M059J (cell line): ENCODE results near the gene CCDC154. TPM values are rescaled to one million over a fixed set of nuclear protein-coding genes. Genes with fewer than 3 reads are reported as not detected.
"Not testable (repeated sequence)": the region's sequence is repeated elsewhere in the genome, so short reads cannot be mapped to it uniquely, and the experiment has no call there.

ENCODE experiments used
- DNase-seq: peaks from one replicate; pipeline ENCODE4 v3.0.0-alpha.2; 2012; ENCODE audit warnings: low read depth
- total RNA-seq: library from RNA; depleted of rRNA; stranded (reverse); fragments of >200 nt; shearing (Covaris generic); gene quantifications from 2 replicates; pipeline ENCODE4 v1.2.3, GENCODE V29; 2014

The CCDC154 gene
- total RNA-seq, 1 experiment from 2014 or later: not detected

- no peak for DNase-seq
Observed at GRCh38 chr16:1474082-1474795, 29.9 kb upstream of the CCDC154 start.

- no peak for DNase-seq
Observed at GRCh38 chr16:1472974-1473373, 28.6 kb upstream of the CCDC154 start.

GRCh38 chr16:1471569-1472194 is 27.3 kb upstream of the CCDC154 start:
- no peak for DNase-seq

GRCh38 chr16:1470481-1471251 is 26.3 kb upstream of the CCDC154 start:
- DNase-seq: no peak

- no peak for DNase-seq
Observed at GRCh38 chr16:1469693-1470201, 25.4 kb upstream of the CCDC154 start.

GRCh38 chr16:1469141-1469540 is 24.8 kb upstream of the CCDC154 start:
- not testable (repeated sequence) for DNase-seq

- DNase-seq: no peak
Observed at GRCh38 chr16:1468426-1468810, 24.1 kb upstream of the CCDC154 start.

GRCh38 chr16:1466968-1467521 is 22.7 kb upstream of the CCDC154 start:
- peak; percentile 12 for DNase-seq

GRCh38 chr16:1466054-1466453 is 21.7 kb upstream of the CCDC154 start:
- DNase-seq: no peak

GRCh38 chr16:1465567-1465915 is 21.2 kb upstream of the CCDC154 start:
- DNase-seq: no peak

- DNase-seq: no peak
Observed at GRCh38 chr16:1464894-1465566, 20.7 kb upstream of the CCDC154 start.

- DNase-seq: no peak
Observed at GRCh38 chr16:1464196-1464893, 20.0 kb upstream of the CCDC154 start.

- DNase-seq: no peak
Observed at GRCh38 chr16:1461146-1461545, 16.8 kb upstream of the CCDC154 start.

- no peak for DNase-seq
Observed at GRCh38 chr16:1460602-1461138, 16.3 kb upstream of the CCDC154 start.

GRCh38 chr16:1459967-1460366 is 15.6 kb upstream of the CCDC154 start:
- no peak for DNase-seq

GRCh38 chr16:1458977-1459341 is 14.6 kb upstream of the CCDC154 start:
- DNase-seq: no peak

GRCh38 chr16:1458336-1458976 is 14.1 kb upstream of the CCDC154 start:
- no peak for DNase-seq

- no peak for DNase-seq
Observed at GRCh38 chr16:1457489-1458245, 13.3 kb upstream of the CCDC154 start.

GRCh38 chr16:1456951-1457350 is 12.6 kb upstream of the CCDC154 start:
- DNase-seq: no peak
